Panc1 (cell line): ENCODE measurements around the gene CDC5L. TPM values are rescaled to one million over a fixed set of nuclear protein-coding genes. Genes with fewer than 3 reads are reported as not detected.

Source experiments
- ATAC-seq: fragments of 200-7000 bp; cut with Tn5 transposase; 2 replicates; pipeline ENCODE4 v1.9.1; 2020; ENCODE audit warnings: mild to moderate bottlenecking, moderate library complexity
- BruUV-seq: library from RNA; stranded (reverse); fragments of 400-500 nt; replicated peaks from 2 replicates; lab custom pipeline; 2021; lab: Mats Ljungman, UMichigan
- CTCF ChIA-PET: fragments of 300-600 bp; sonication (Branson Sonifier 250); formaldehyde crosslinking; loops from one replicate; lab custom pipeline; 2022; ENCODE audit warnings: antibody characterized with exemption; lab: Charles Lee
- POLR2A ChIA-PET: fragments of 300-600 bp; sonication (Branson Sonifier 250); formaldehyde crosslinking; loops from one replicate; lab custom pipeline; 2022; ENCODE audit warnings: antibody characterized with exemption; lab: Charles Lee
- DNase-seq: peaks from one replicate; pipeline ENCODE4 v3.0.0-alpha.2; 2010; ENCODE audit warnings: low read depth, low spot score
- H3K27ac ChIP-seq: 2 replicates; pipeline ENCODE4 v1.5.1; 2011; ENCODE audit warnings: mild to moderate bottlenecking, low read length, inconsistent platforms
- H3K27me3 ChIP-seq: fragments of 200-500 bp; sonication (Bioruptor generic); 2 replicates; pipeline ENCODE4 v1.6.0; 2014; ENCODE audit warnings: low read length, inconsistent platforms; ENCODE audit not compliant: control insufficient read depth, insufficient read depth
- H3K36me3 ChIP-seq: fragments of 200-500 bp; sonication (Bioruptor generic); 2 replicates; pipeline ENCODE4 v1.5.1; 2014; ENCODE audit warnings: inconsistent platforms, mild to moderate bottlenecking, low read length, moderate library complexity; ENCODE audit not compliant: control insufficient read depth, insufficient read depth
- H3K4me1 ChIP-seq: 2 replicates; pipeline ENCODE4 v1.5.1; 2011; ENCODE audit warnings: inconsistent platforms, mild to moderate bottlenecking, low read length, moderate library complexity; ENCODE audit not compliant: control insufficient read depth, insufficient read depth
- H3K4me3 ChIP-seq, 2 experiments: 2 replicates each; pipeline ENCODE4 v1.5.1; 2011 to 2012; ENCODE audit warnings: low read depth in 2 of 2, low read length in 2 of 2, mild to moderate bottlenecking in 2 of 2, inconsistent platforms in 1 of 2, moderate library complexity in 1 of 2
- H3K9me3 ChIP-seq: fragments of 200-500 bp; sonication (Bioruptor generic); 2 replicates; pipeline ENCODE4 v1.5.1; 2014; ENCODE audit warnings: low read depth, mild to moderate bottlenecking, inconsistent platforms, low read length, moderate library complexity; ENCODE audit not compliant: control insufficient read depth, insufficient read depth
- POLR2AphosphoS5 ChIP-seq: IDR thresholded peaks from 2 replicates; pipeline ENCODE4 v1.6.1; 2012; ENCODE audit warnings: mild to moderate bottlenecking, low read depth, low read length, moderate library complexity
- SIN3A ChIP-seq: IDR thresholded peaks from 2 replicates; pipeline ENCODE4 v1.6.1; 2012; ENCODE audit warnings: low read depth, mild to moderate bottlenecking, low read length, moderate library complexity, borderline replicate concordance; ENCODE audit not compliant: insufficient read depth
- TCF7L2 ChIP-seq: IDR thresholded peaks from 2 replicates; pipeline ENCODE4 v1.6.1; 2011; ENCODE audit warnings: mild to moderate bottlenecking, low read depth, low read length, inconsistent platforms
- in situ Hi-C: cut with HindIII; loops from 2 replicates; pipeline ENCODE4 v1.10.0; 2016; ENCODE audit warnings: low sequenced_read_pairs, low pct_unique_long_range_greater_than_20kb
- intact Hi-C: fragments of 100-400 bp; cut with micrococcal nuclease; formaldehyde crosslinking; loops from one replicate; pipeline ENCODE4 v1.10.0; 2022; ENCODE audit not compliant: unreplicated experiment
- total RNA-seq: library from RNA; stranded (reverse); gene quantifications from one replicate; pipeline ENCODE4 v1.2.1, GENCODE V29; 2021; ENCODE audit not compliant: unreplicated experiment
- TF ChIP-seq, protein P1 (sequence below), 2 experiments: IDR thresholded peaks; 2 replicates each; pipeline ENCODE4 v1.6.1; 2011 to 2012; ENCODE audit warnings: low read depth in 2 of 2, control low read depth in 1 of 2, low read length in 1 of 2, mild to moderate bottlenecking in 1 of 2, moderate library complexity in 1 of 2; ENCODE audit not compliant: insufficient read depth in 1 of 2
- TF ChIP-seq, protein P2 (sequence below): fragments of 450-650 bp; IDR thresholded peaks from 2 replicates; pipeline ENCODE4 v1.5.1; 2017; ENCODE audit warnings: mild to moderate bottlenecking

The CDC5L gene
- total RNA-seq, 1 experiment from 2014 or later: 23.3 TPM

DNA sequence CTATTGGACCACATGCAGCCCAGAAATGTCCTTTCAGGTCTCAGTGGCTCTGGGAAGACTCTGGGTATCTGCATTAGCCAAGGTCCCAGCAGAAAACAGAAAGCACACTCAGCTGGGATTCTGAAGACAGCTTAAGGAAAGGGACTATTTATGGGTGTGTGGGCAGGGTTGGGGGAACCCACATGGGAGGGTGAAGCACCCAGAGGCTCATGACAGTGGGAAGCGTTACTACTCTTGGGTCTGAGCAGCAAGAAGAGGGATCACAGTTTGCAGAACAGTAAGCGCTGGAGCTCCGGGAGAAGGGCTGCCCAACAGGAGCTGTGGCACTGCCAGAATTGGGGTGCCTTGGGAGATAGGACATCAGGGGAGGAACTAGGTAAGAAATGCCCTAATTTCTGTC, 12.4 kb upstream of the CDC5L start:
- TF ChIP-seq POLR2AphosphoS5: no peak
- no peak for DNase-seq
- POLR2A ChIA-PET: no interaction called here
- Histone ChIP-seq H3K4me1 (no peaks in the 10 kb centered on the region), H3K36me3 (no peaks in the 10 kb centered on the region), H3K27ac (no peak overlapping the region), H3K4me3 (no peak overlapping the region), H3K9me3 (no peaks in the 10 kb centered on the region), H3K27me3 (no peaks in the 10 kb centered on the region; the same call in 1 of the 2 replicates)
- intact Hi-C loops (no loop called here), in situ Hi-C loops (no loop called here)
- BruUV-seq: no TSS peak
- no peak for ATAC-seq
- CTCF ChIA-PET: no interaction called here

DNA sequence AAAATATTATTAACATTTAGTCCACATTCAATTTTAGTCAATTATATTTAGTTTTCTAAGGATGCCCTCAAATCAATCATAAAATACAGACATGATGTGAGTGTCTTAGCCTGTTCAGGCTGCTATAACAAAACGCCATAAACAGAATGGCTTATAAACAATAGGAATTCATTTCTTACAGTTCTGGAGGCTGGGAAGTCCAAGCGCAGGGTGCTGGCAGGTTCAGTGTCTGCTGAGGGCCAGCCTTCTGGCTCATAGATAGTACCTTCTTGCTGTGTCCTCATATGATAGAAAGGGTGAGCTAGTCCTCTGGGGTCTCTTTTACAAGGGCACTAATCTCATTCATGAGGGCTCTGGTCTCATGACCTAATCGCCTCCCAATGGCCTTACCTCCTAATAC, 10.0 kb upstream of the CDC5L start:
- DNase-seq (no peak), ATAC-seq (no peak)
- CTCF ChIA-PET: no interaction called here
- no peaks in the 10 kb centered on the region for H3K36me3 ChIP-seq
- no peak overlapping the region for H3K27ac ChIP-seq
- in situ Hi-C loops: no loop called here
- POLR2A ChIA-PET: no interaction called here
- H3K27me3 ChIP-seq: no peaks in the 10 kb centered on the region; the same call in 1 of the 2 replicates
- TF ChIP-seq TCF7L2: no peak
- TF ChIP-seq POLR2AphosphoS5: no peak
- TF ChIP-seq, protein P1, sequence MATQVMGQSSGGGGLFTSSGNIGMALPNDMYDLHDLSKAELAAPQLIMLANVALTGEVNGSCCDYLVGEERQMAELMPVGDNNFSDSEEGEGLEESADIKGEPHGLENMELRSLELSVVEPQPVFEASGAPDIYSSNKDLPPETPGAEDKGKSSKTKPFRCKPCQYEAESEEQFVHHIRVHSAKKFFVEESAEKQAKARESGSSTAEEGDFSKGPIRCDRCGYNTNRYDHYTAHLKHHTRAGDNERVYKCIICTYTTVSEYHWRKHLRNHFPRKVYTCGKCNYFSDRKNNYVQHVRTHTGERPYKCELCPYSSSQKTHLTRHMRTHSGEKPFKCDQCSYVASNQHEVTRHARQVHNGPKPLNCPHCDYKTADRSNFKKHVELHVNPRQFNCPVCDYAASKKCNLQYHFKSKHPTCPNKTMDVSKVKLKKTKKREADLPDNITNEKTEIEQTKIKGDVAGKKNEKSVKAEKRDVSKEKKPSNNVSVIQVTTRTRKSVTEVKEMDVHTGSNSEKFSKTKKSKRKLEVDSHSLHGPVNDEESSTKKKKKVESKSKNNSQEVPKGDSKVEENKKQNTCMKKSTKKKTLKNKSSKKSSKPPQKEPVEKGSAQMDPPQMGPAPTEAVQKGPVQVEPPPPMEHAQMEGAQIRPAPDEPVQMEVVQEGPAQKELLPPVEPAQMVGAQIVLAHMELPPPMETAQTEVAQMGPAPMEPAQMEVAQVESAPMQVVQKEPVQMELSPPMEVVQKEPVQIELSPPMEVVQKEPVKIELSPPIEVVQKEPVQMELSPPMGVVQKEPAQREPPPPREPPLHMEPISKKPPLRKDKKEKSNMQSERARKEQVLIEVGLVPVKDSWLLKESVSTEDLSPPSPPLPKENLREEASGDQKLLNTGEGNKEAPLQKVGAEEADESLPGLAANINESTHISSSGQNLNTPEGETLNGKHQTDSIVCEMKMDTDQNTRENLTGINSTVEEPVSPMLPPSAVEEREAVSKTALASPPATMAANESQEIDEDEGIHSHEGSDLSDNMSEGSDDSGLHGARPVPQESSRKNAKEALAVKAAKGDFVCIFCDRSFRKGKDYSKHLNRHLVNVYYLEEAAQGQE (IDR thresholded peaks at IDR 0.05; ENCODE audit: insufficient read depth in 1 of 2, low read depth in 2 of 2, low read length in 1 of 2): no peak
- TF ChIP-seq, protein P2, sequence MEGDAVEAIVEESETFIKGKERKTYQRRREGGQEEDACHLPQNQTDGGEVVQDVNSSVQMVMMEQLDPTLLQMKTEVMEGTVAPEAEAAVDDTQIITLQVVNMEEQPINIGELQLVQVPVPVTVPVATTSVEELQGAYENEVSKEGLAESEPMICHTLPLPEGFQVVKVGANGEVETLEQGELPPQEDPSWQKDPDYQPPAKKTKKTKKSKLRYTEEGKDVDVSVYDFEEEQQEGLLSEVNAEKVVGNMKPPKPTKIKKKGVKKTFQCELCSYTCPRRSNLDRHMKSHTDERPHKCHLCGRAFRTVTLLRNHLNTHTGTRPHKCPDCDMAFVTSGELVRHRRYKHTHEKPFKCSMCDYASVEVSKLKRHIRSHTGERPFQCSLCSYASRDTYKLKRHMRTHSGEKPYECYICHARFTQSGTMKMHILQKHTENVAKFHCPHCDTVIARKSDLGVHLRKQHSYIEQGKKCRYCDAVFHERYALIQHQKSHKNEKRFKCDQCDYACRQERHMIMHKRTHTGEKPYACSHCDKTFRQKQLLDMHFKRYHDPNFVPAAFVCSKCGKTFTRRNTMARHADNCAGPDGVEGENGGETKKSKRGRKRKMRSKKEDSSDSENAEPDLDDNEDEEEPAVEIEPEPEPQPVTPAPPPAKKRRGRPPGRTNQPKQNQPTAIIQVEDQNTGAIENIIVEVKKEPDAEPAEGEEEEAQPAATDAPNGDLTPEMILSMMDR: no peak
- no peak for TF ChIP-seq SIN3A
- intact Hi-C loops: no loop called here
- H3K4me1 ChIP-seq: no peaks in the 10 kb centered on the region
- no peak overlapping the region for H3K4me3 ChIP-seq
- H3K9me3 ChIP-seq: no peaks in the 10 kb centered on the region
- BruUV-seq: no TSS peak

DNA sequence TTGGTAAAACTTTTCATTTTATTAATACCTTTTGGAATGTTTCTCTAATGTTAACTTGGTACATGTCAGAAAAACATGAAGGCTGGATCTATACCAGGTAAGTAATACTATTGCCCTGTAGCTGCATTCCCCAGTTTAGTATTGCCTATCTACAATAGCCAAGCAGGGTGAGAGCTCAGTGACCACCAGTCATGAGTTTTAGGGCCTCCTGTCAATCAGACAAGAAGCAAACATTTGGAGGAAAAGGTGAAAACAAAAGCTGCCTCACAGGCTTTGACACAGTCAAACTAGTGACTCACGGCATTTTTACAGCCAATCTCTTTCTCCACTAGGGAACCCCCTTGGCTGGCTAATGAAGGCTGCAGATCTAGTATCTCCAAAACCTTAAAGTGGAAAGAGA, 9.5 kb upstream of the CDC5L start:
- H3K27me3 ChIP-seq: no peaks in the 10 kb centered on the region; the same call in 1 of the 2 replicates
- H3K9me3 ChIP-seq: no peaks in the 10 kb centered on the region
- in situ Hi-C loops (no loop called here), intact Hi-C loops (no loop called here)
- H3K36me3 ChIP-seq: no peaks in the 10 kb centered on the region
- no peaks in the 10 kb centered on the region for H3K4me1 ChIP-seq
- DNase-seq: no peak
- no peak overlapping the region for H3K27ac ChIP-seq
- ChIA-PET POLR2A (no interaction called here), CTCF (no interaction called here)
- TF ChIP-seq, protein P1 (IDR thresholded peaks at IDR 0.05; ENCODE audit: insufficient read depth in 1 of 2, low read depth in 2 of 2, low read length in 1 of 2): no peak
- TF ChIP-seq, protein P2: no peak
- no peak for TF ChIP-seq TCF7L2
- no peak for TF ChIP-seq SIN3A
- TF ChIP-seq POLR2AphosphoS5: no peak
- no peak for ATAC-seq
- no TSS peak for BruUV-seq
- H3K4me3 ChIP-seq: no peak overlapping the region
